GM12878 (cell line): Measurements from ENCODE around the gene DNASE1L3. TPM values are rescaled to one million over a fixed set of nuclear protein-coding genes. Genes with fewer than 3 reads are reported as not detected.

Experiments used
- ATAC-seq: fragments of 200-7000 bp; cut with Tn5 transposase; 3 replicates; pipeline ENCODE4 v1.9.1; 2020; ENCODE audit warnings: mild to moderate bottlenecking, moderate library complexity
- BruUV-seq: library from RNA; stranded (reverse); fragments of 400-500 nt; replicated peaks from 2 replicates; lab custom pipeline; 2021; lab: Mats Ljungman, UMichigan
- CTCF ChIA-PET: fragments of 300-600 bp; sonication (Branson Sonifier 250); formaldehyde crosslinking; extraction: SDS; loops from one replicate; lab custom pipeline; 2021; ENCODE audit warnings: inconsistent platforms; lab: Yijun Ruan, JAX
- POLR2A ChIA-PET: fragments of 350-600 bp; formaldehyde crosslinking; extraction: SDS; loops from one replicate; lab custom pipeline; 2021; ENCODE audit warnings: inconsistent platforms; lab: Charles Lee
- RAD21 ChIA-PET: fragments of 300-600 bp; sonication (Branson Sonifier 250); formaldehyde crosslinking; loops from one replicate; lab custom pipeline; 2023; ENCODE audit warnings: antibody characterized with exemption; ENCODE audit not compliant: unreplicated experiment; lab: Charles Lee
- SMC1A ChIA-PET: fragments of 300-600 bp; sonication (Branson Sonifier 250); formaldehyde crosslinking; loops from one replicate; lab custom pipeline; 2023; ENCODE audit not compliant: unreplicated experiment, uncharacterized antibody; lab: Charles Lee
- DNase-seq: peaks from one replicate; pipeline ENCODE4 v3.0.0-alpha.2; 2011; ENCODE audit warnings: low read depth, low spot score
- FAIRE-seq: peaks from 3 replicates; lab custom pipeline; 2011; peaks lifted over from hg19 to GRCh38; lab: Jason Lieb, UNC
- H2AFZ ChIP-seq: 2 replicates; pipeline ENCODE4 v1.6.0; 2011; ENCODE audit warnings: low read depth, low read length, control low read depth; ENCODE audit not compliant: control insufficient read depth
- H3K27ac ChIP-seq: 2 replicates; pipeline ENCODE4 v1.5.1; 2011; ENCODE audit warnings: control low read depth; ENCODE audit not compliant: control insufficient read depth, insufficient read depth
- H3K27me3 ChIP-seq, 2 experiments: replicated peaks in 1 of 2; 2 replicates each; pipeline versions ENCODE4 v1.6.0 to v1.6.1; 2011; ENCODE audit warnings: low read length in 1 of 2; ENCODE audit not compliant: control insufficient read depth in 2 of 2, insufficient read depth in 2 of 2
- H3K36me3 ChIP-seq, 2 experiments: 2 replicates each; pipeline ENCODE4 v1.5.1; 2011; ENCODE audit warnings: low read length in 1 of 2; ENCODE audit not compliant: control insufficient read depth in 2 of 2, insufficient read depth in 2 of 2
- H3K4me1 ChIP-seq: 2 replicates; pipeline ENCODE4 v1.6.1; 2011; ENCODE audit warnings: mild to moderate bottlenecking, low read length, moderate library complexity, mixed read lengths; ENCODE audit not compliant: control insufficient read depth, insufficient read depth
- H3K4me2 ChIP-seq: 2 replicates; pipeline ENCODE4 v1.6.0; 2011; ENCODE audit warnings: control low read depth; ENCODE audit not compliant: control insufficient read depth, insufficient read depth
- H3K4me3 ChIP-seq: fragments of 200-600 bp; sonication (generic); 2 replicates; pipeline ENCODE4 v1.5.1; 2016
- H3K79me2 ChIP-seq: 2 replicates; pipeline ENCODE4 v1.6.0; 2011; ENCODE audit warnings: low read length; ENCODE audit not compliant: control insufficient read depth, insufficient read depth
- H3K9ac ChIP-seq: 2 replicates; pipeline ENCODE4 v1.8.0; 2011; ENCODE audit warnings: low read length, control low read depth, mixed read lengths; ENCODE audit not compliant: control insufficient read depth, insufficient read depth
- H3K9me3 ChIP-seq: replicated peaks from 3 replicates; pipeline ENCODE4 v1.5.1; 2011; ENCODE audit warnings: mild to moderate bottlenecking, low read length; ENCODE audit not compliant: control insufficient read depth, insufficient read depth
- H4K20me1 ChIP-seq: 2 replicates; pipeline ENCODE4 v1.6.0; 2011; ENCODE audit not compliant: control insufficient read depth, insufficient read depth
- CBFB ChIP-seq: IDR thresholded peaks from 2 replicates; pipeline ENCODE4 v1.6.1; 2016; ENCODE audit warnings: antibody characterized with exemption, low read depth
- CREB1 ChIP-seq: IDR thresholded peaks from 2 replicates; pipeline ENCODE4 v1.6.1; 2012; ENCODE audit warnings: low read depth, mild to moderate bottlenecking, inconsistent platforms
- E2F4 ChIP-seq: IDR thresholded peaks from 2 replicates; pipeline ENCODE4 v1.6.1; 2012; ENCODE audit warnings: low read depth, low read length, improper control_type of control experiment
- E2F8 ChIP-seq: fragments of 450-650 bp; IDR thresholded peaks from 2 replicates; pipeline ENCODE4 v1.6.1; 2018; ENCODE audit warnings: mild to moderate bottlenecking, low read depth, moderate library complexity; ENCODE audit not compliant: partially characterized antibody
- EGR1 ChIP-seq, 2 experiments: IDR thresholded peaks; 1 replicate in 1 of 2; 2 replicates in 1 of 2; pipeline ENCODE4 v1.6.1; 2011 to 2012; ENCODE audit warnings: low read depth in 2 of 2, low read length in 2 of 2, borderline replicate concordance in 1 of 2, mild to moderate bottlenecking in 1 of 2, moderate library complexity in 1 of 2
- GATAD2B ChIP-seq: fragments of 450-650 bp; conservative IDR thresholded peaks from 2 replicates; pipeline ENCODE4 v1.6.1; 2017; ENCODE audit warnings: low read depth, mild to moderate bottlenecking, moderate library complexity
- NRF1 ChIP-seq: conservative IDR thresholded peaks from 2 replicates; pipeline ENCODE4 v1.6.1; 2011; ENCODE audit warnings: mild to moderate bottlenecking, low read depth, low read length, improper control_type of control experiment
- PKNOX1 ChIP-seq: fragments of 450-650 bp; IDR thresholded peaks from 2 replicates; pipeline ENCODE4 v1.6.1; 2016; ENCODE audit warnings: mild to moderate bottlenecking
- POLR2AphosphoS5 ChIP-seq: IDR thresholded peaks from 2 replicates; pipeline ENCODE4 v1.6.1; 2011; ENCODE audit warnings: mild to moderate bottlenecking, low read length, inconsistent platforms
- RB1 ChIP-seq: fragments of 450-650 bp; formaldehyde crosslinking; IDR thresholded peaks from 2 replicates; pipeline ENCODE4 v1.6.1; 2017; ENCODE audit warnings: mild to moderate bottlenecking, borderline replicate concordance
- RELA ChIP-seq: fragments of 450-650 bp; IDR thresholded peaks from 2 replicates; pipeline ENCODE4 v1.8.0; 2014; ENCODE audit warnings: borderline replicate concordance; ENCODE audit not compliant: partially characterized antibody
- SMARCA5 ChIP-seq: fragments of 450-650 bp; IDR thresholded peaks from 2 replicates; pipeline ENCODE4 v1.6.1; 2017; ENCODE audit warnings: mild to moderate bottlenecking
- STAT1 ChIP-seq: fragments of 450-650 bp; conservative IDR thresholded peaks from 2 replicates; pipeline ENCODE4 v1.6.1; 2014; ENCODE audit warnings: antibody characterized with exemption, mild to moderate bottlenecking
- TCF7 ChIP-seq: IDR thresholded peaks from 2 replicates; pipeline ENCODE4 v1.6.1; 2014; ENCODE audit warnings: antibody characterized with exemption, borderline replicate concordance
- ZNF207 ChIP-seq: fragments of 450-650 bp; IDR thresholded peaks from 2 replicates; pipeline ENCODE4 v1.6.1; 2014; ENCODE audit warnings: antibody characterized with exemption, mild to moderate bottlenecking, borderline replicate concordance
- ZNF217 ChIP-seq: fragments of 450-650 bp; IDR thresholded peaks from 2 replicates; pipeline ENCODE4 v1.6.1; 2017; ENCODE audit warnings: antibody characterized with exemption, mild to moderate bottlenecking
- WGBS: methylation state at CpG from one replicate; pipeline ENCODE4 v1.1.6; 2016; ENCODE audit warnings: low lambda C conversion rate; ENCODE audit not compliant: insufficient replicate concordance, insufficient coverage; ENCODE audit errors: missing lambda C conversion rate; 5-methylcytosine and 5-hydroxymethylcytosine counted together
- in situ Hi-C: fragments of 300-500 bp; cut with MboI; formaldehyde crosslinking; loops from 9 replicates; pipeline ENCODE4 v1.14.3; 2018; ENCODE audit warnings: mixed read lengths
- intact Hi-C: fragments of 100-400 bp; cut with micrococcal nuclease; formaldehyde crosslinking; loops from one replicate; pipeline ENCODE4 v1.14.2; 2022; ENCODE audit not compliant: unreplicated experiment
- polyA plus RNA-seq, 11 experiments: library from polyadenylated mRNA; depleted of rRNA in 4 of 11; unstranded in 6 of 11; stranded (reverse) in 5 of 11; fragments of >200 nt; fragmentation: Nextera tagmentation in 4 of 11; fragmentation: Illumina TruSeq in 1 of 11; extraction: Ambion mirVana in 4 of 11; extraction: Trizol in 1 of 11; gene quantifications; 1 replicate in 1 of 11; 2 replicates in 10 of 11; pipeline versions ENCODE4 v1.2.1 to v1.2.3, GENCODE V29; 2011 to 2016; ENCODE audit warnings: inconsistent platforms in 2 of 11, missing spikeins in 2 of 11, low read depth in 1 of 11
- total RNA-seq, 4 experiments: library from RNA; depleted of rRNA in 3 of 4; stranded (reverse); fragments of >200 nt in 3 of 4; fragmentation: Illumina TruSeq in 1 of 4; extraction: Trizol in 1 of 4; gene quantifications; 2 replicates each; pipeline versions ENCODE4 v1.2.1 to v1.2.3, GENCODE V29; 2013 to 2021

Gene DNASE1L3
- total and polyA plus RNA-seq, 10 of the 15 experiments (the other 5 are each of a cell fraction or from before 2014, with no cell fraction given), result 3.2 to 72.1 (median 6.3) TPM

- under 1% methylated on average over 50 of the region's 53 CpGs for WGBS
- Histone ChIP-seq H3K79me2 (peaks cover 1% of the 10 kb centered on the region), H2AFZ (peak overlapping the region; percentile 89), H3K4me2 (peak overlapping the region; percentile 94), H3K27ac (peak overlapping the region; percentile 44), H3K4me3 (peak overlapping the region; percentile 68), H3K9me3 (no peaks in the 10 kb centered on the region), H3K4me1 (peaks cover 13% of the 10 kb centered on the region), H3K36me3 (no peaks in the 10 kb centered on the region), H3K27me3 (no peaks in the 10 kb centered on the region), H4K20me1 (no peaks in the 10 kb centered on the region), H3K9ac (peak overlapping the region; percentile 53)
- ChIA-PET POLR2A (interaction anchor here (0.7 to 2.9 kb wide), 8 partner anchors 8 to 69 kb away, joined by 3 to 15 read pairs (median 6); partner anchors contain the start of genes HTD2 and RPP14), RAD21 (interaction anchor here (0.6 to 6.6 kb wide), 17 partner anchors 12 to 255 kb away, joined by 3 to 41 read pairs (median 7); partner anchors contain the start of genes DNASE1L3, HTD2 and RPP14), SMC1A (interaction anchor here (0.9 to 4.4 kb wide), 6 partner anchors 12 to 68 kb away, joined by 3 to 27 read pairs (median 10); partner anchors contain the start of genes HTD2 and RPP14), CTCF (interaction anchor here (0.6 to 5.3 kb wide), 15 partner anchors 10 to 997 kb away, joined by 3 to 36 read pairs (median 3); partner anchors contain the start of genes HTD2 and RPP14)
- ATAC-seq (peak; percentile 66), FAIRE-seq (no peak), DNase-seq (no peak)
- in situ Hi-C loops, result no loop called here
- intact Hi-C loops, result loop anchor here (2.0 to 5.0 kb wide), 2 partner anchors 23 to 59 kb away; no protein-coding TSS in a partner anchor
- BruUV-seq, result no TSS peak
- no peak for TF ChIP-seq NRF1
- no peak for TF ChIP-seq TCF7
- no peak for TF ChIP-seq ZNF207
- TF ChIP-seq E2F8, result no peak
- 0 out of 2 replicates have a peak, but pooled peaks have one; percentile 12 for TF ChIP-seq ZNF217
- TF ChIP-seq PKNOX1, result no peak
- peak; percentile 21; the same call in 1 of the 2 replicates for TF ChIP-seq CBFB
- TF ChIP-seq STAT1, result 0 out of 2 replicates have a peak, but pooled peaks have one; percentile 14
- no peak for TF ChIP-seq RELA
- TF ChIP-seq E2F4, result no peak
- TF ChIP-seq SMARCA5, result 0 out of 2 replicates have a peak, but pooled peaks have one; percentile 13
- TF ChIP-seq POLR2AphosphoS5, result no peak
- TF ChIP-seq CREB1, result no peak
- TF ChIP-seq EGR1 (IDR thresholded peaks at IDR 0.05; ENCODE audit: borderline replicate concordance in 1 of 2, low read depth in 2 of 2, low read length in 2 of 2), result no peak
- 0 out of 2 replicates have a peak, but pooled peaks have one; percentile 3 for TF ChIP-seq GATAD2B
- no peak for TF ChIP-seq RB1
Observed at GRCh38 chr3:58237941-58238681, 27.3 kb upstream of the DNASE1L3 start.
